WTC11 (cell line): ENCODE results near the gene PDZD7. TPM values are rescaled to one million over a fixed set of nuclear protein-coding genes. Genes with fewer than 3 reads are reported as not detected.

Experiments
- ATAC-seq: fragments of 200-7000 bp; cut with Tn5 transposase; 2 replicates; pipeline ENCODE4 v1.10.0; 2021; ENCODE audit warnings: mild to moderate bottlenecking, moderate library complexity
- CTCF ChIA-PET: fragments of 300-600 bp; sonication (Branson Sonifier 250); formaldehyde crosslinking; loops from one replicate; lab custom pipeline; 2021; ENCODE audit warnings: antibody characterized with exemption; lab: Charles Lee
- POLR2A ChIA-PET: fragments of 350-600 bp; sonication (Branson Sonifier 250); formaldehyde crosslinking; loops from one replicate; lab custom pipeline; 2021; ENCODE audit warnings: antibody characterized with exemption; lab: Charles Lee
- DNase-seq: peaks from one replicate; pipeline ENCODE4 v3.0.0; 2021; ENCODE audit warnings: low spot score
- H3K27ac Mint-ChIP-seq: 2 replicates; pipeline ENCODE4 v1.8.0; 2021; ENCODE audit warnings: mixed read lengths
- H3K27me3 Mint-ChIP-seq: 2 replicates; pipeline ENCODE4 v1.8.0; 2021; ENCODE audit warnings: low read depth, mild to moderate bottlenecking, moderate library complexity, mixed read lengths
- H3K36me3 Mint-ChIP-seq: 2 replicates; pipeline ENCODE4 v1.8.0; 2021; ENCODE audit warnings: mixed read lengths
- H3K4me1 Mint-ChIP-seq: 2 replicates; pipeline ENCODE4 v1.8.0; 2022; ENCODE audit warnings: mixed read lengths
- H3K4me3 Mint-ChIP-seq: 2 replicates; pipeline ENCODE4 v1.8.0; 2021; ENCODE audit warnings: mild to moderate bottlenecking, moderate library complexity, mixed read lengths
- H3K9me3 Mint-ChIP-seq: 2 replicates; pipeline ENCODE4 v1.8.0; 2021; ENCODE audit warnings: mixed read lengths
- CREM ChIP-seq: sonication (generic); formaldehyde crosslinking; IDR thresholded peaks from 2 replicates; pipeline ENCODE4 v1.8.1; 2022; ENCODE audit warnings: mild to moderate bottlenecking, missing genetic modification reagents, moderate library complexity
- CTCF ChIP-seq: fragments of 200-600 bp; IDR thresholded peaks from 2 replicates; pipeline ENCODE4 v1.8.0; 2022; ENCODE audit warnings: antibody characterized with exemption
- E2F4 ChIP-seq: sonication (generic); formaldehyde crosslinking; IDR thresholded peaks from 2 replicates; pipeline ENCODE4 v1.8.1; 2022; ENCODE audit warnings: low read depth, mild to moderate bottlenecking, moderate library complexity, missing genetic modification reagents, borderline replicate concordance
- ETV6 ChIP-seq: sonication (generic); formaldehyde crosslinking; IDR thresholded peaks from 2 replicates; pipeline ENCODE4 v1.8.1; 2022; ENCODE audit warnings: mild to moderate bottlenecking, missing genetic modification reagents
- OVOL2 ChIP-seq: fragments of 250-450 bp; sonication (Bioruptor Pico); IDR thresholded peaks from 2 replicates; pipeline ENCODE4 v1.9.0; 2021; ENCODE audit warnings: mild to moderate bottlenecking, borderline replicate concordance
- PRDM15 ChIP-seq: sonication (generic); formaldehyde crosslinking; IDR thresholded peaks from 2 replicates; pipeline ENCODE4 v1.8.0; 2022; ENCODE audit warnings: missing genetic modification reagents
- ZNF138 ChIP-seq: sonication (generic); formaldehyde crosslinking; conservative IDR thresholded peaks from 2 replicates; pipeline ENCODE4 v1.8.1; 2022; ENCODE audit warnings: mild to moderate bottlenecking, moderate library complexity, missing genetic modification reagents
- total RNA-seq: library from RNA; stranded (reverse); gene quantifications from 3 replicates; pipeline ENCODE4 v1.2.3, GENCODE V29; 2021
- TF ChIP-seq, protein P1 (sequence below): sonication (generic); formaldehyde crosslinking; IDR thresholded peaks from 2 replicates; pipeline ENCODE4 v1.8.1; 2023; ENCODE audit warnings: mild to moderate bottlenecking, missing genetic modification reagents, borderline replicate concordance
- TF ChIP-seq, protein P2 (sequence below): sonication (generic); formaldehyde crosslinking; IDR thresholded peaks from 2 replicates; pipeline ENCODE4 v1.8.1; 2023; ENCODE audit warnings: mild to moderate bottlenecking, moderate library complexity, missing genetic modification reagents

The PDZD7 gene
- total RNA-seq, 1 experiment from 2014 or later = 2.6 TPM

DNA sequence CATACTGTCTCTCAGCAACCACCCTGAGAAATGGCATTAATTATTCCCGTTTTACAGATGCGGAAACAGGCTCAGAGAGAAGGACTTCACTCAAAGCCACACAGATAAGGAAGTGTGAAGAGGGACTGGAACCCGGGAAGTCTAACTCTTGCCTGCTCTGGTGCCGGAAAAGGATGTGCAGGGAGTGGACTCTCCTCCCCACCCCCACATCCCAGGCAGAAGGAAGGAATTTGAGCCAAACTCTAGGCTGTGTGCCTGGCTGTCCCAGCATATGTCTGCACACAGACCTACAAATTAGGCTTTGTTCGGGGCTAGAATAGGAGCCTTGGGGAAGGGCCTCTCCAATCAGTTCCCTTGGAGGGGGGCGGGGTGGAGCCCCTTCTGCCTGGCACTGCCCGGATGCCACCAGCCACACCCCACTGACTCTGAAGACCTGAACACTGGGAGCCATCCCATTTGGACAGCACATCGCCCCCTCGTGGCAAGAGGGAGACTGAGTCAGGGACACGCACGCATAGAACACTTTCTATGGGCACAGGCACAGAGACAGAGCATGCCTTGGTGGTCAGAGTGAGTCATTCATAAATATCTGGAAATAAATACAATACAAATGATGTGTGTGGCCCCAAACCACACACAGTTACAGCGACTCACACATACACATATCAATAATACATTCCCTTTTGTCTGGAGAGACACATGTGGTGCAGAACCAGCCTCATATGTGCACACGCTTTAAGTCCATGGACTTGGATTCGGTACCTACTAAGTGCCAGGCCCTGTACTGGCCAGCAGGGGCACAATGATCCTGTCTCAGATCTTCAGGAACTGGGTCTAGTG, 18.2 kb downstream of the PDZD7 start:
- ATAC-seq = peak; percentile 68
- DNase-seq = peak; percentile 84
- H3K27me3 Mint-ChIP-seq = peaks cover 34% of the 10 kb centered on the region
- no peaks in the 10 kb centered on the region for H3K36me3 Mint-ChIP-seq
- H3K4me3 Mint-ChIP-seq = no peak overlapping the region
- ChIA-PET CTCF (interaction anchor here (1.2 to 7.2 kb wide), 8 partner anchors 12 to 494 kb away, joined by 3 to 273 read pairs (median 18); partner anchors contain the start of genes LZTS2, PDZD7, SEMA4G and SFXN3), POLR2A (no interaction called here)
- peaks cover 33% of the 10 kb centered on the region for H3K4me1 Mint-ChIP-seq
- H3K9me3 Mint-ChIP-seq = no peaks in the 10 kb centered on the region
- H3K27ac Mint-ChIP-seq = no peak overlapping the region
- TF ChIP-seq CTCF = peak; percentile 63
- TF ChIP-seq, protein P1, sequence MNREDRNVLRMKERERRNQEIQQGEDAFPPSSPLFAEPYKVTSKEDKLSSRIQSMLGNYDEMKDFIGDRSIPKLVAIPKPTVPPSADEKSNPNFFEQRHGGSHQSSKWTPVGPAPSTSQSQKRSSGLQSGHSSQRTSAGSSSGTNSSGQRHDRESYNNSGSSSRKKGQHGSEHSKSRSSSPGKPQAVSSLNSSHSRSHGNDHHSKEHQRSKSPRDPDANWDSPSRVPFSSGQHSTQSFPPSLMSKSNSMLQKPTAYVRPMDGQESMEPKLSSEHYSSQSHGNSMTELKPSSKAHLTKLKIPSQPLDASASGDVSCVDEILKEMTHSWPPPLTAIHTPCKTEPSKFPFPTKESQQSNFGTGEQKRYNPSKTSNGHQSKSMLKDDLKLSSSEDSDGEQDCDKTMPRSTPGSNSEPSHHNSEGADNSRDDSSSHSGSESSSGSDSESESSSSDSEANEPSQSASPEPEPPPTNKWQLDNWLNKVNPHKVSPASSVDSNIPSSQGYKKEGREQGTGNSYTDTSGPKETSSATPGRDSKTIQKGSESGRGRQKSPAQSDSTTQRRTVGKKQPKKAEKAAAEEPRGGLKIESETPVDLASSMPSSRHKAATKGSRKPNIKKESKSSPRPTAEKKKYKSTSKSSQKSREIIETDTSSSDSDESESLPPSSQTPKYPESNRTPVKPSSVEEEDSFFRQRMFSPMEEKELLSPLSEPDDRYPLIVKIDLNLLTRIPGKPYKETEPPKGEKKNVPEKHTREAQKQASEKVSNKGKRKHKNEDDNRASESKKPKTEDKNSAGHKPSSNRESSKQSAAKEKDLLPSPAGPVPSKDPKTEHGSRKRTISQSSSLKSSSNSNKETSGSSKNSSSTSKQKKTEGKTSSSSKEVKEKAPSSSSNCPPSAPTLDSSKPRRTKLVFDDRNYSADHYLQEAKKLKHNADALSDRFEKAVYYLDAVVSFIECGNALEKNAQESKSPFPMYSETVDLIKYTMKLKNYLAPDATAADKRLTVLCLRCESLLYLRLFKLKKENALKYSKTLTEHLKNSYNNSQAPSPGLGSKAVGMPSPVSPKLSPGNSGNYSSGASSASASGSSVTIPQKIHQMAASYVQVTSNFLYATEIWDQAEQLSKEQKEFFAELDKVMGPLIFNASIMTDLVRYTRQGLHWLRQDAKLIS = no peak
- TF ChIP-seq, protein P2, sequence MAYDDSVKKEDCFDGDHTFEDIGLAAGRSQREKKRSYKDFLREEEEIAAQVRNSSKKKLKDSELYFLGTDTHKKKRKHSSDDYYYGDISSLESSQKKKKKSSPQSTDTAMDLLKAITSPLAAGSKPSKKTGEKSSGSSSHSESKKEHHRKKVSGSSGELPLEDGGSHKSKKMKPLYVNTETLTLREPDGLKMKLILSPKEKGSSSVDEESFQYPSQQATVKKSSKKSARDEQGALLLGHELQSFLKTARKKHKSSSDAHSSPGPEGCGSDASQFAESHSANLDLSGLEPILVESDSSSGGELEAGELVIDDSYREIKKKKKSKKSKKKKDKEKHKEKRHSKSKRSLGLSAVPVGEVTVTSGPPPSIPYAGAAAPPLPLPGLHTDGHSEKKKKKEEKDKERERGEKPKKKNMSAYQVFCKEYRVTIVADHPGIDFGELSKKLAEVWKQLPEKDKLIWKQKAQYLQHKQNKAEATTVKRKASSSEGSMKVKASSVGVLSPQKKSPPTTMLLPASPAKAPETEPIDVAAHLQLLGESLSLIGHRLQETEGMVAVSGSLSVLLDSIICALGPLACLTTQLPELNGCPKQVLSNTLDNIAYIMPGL = peak; percentile 45; the same call in 1 of the 2 replicates
- no peak for TF ChIP-seq E2F4
- TF ChIP-seq ETV6 (CRISPR knock-in tag) = peak; percentile 41; the same call in 1 of the 2 replicates
- no peak for TF ChIP-seq OVOL2
- 0 out of 2 replicates have a peak, but pooled peaks have one; percentile 23 for TF ChIP-seq CREM
- TF ChIP-seq, all 79 proteins: peak for 4

DNA sequence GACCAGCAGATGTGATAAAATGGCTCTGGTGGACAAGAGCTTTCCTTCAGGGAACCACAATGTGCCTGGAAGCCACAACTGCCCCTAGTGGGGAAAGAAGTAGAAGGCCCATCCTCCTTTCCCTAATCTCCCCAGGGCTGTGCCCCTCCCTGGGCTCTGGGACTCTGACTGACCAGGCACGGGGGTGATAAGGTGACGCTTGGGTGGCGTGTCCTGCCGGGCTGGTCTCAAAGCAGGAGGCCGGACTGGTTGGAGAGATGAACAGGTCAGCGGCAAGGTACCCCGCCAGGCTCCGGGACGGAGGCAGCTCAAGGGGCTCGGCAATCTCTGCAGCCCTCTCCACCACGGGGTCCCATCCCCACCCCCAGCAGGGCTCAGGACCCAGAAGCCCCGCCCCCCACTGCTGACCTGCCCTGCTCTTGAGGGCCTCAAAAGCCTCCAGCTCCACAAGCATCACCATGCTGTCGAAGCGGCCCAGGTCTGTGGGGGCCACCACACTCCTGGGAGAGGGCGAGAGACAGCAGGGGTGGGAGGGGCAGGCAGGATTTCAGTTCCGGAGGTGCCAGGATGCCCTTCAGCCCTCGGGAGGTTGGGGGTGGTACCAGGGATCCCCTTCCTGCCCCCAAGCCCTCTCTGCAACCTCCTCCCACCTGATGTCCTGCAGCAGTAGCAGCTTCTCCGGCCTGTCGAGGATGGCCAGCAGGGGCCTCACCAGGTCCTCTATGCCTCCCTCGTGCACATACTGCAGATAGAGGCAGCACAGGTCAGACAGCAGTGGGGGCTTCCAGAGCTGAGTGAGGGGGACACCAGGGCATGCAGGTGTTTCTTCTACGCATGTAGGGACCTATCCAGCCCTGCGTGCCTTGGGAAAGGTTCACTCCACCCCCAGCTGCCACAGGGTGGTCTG, 19.2 kb downstream of the PDZD7 start:
- Mint-ChIP-seq H3K4me1 (peaks cover 30% of the 10 kb centered on the region), H3K9me3 (no peaks in the 10 kb centered on the region), H3K27ac (no peak overlapping the region), H3K27me3 (peaks cover 24% of the 10 kb centered on the region), H3K36me3 (no peaks in the 10 kb centered on the region), H3K4me3 (no peak overlapping the region)
- CTCF ChIA-PET = interaction anchor here (0.6 to 7.2 kb wide), 40 partner anchors 8 to 569 kb away, joined by 3 to 273 read pairs (median 4); partner anchors contain the start of genes LZTS2, MRPL43, PDZD7 and SEMA4G
- ATAC-seq = peak; percentile 33
- DNase-seq = peak; percentile 49
- POLR2A ChIA-PET = interaction anchor here (1.4 kb wide), 1 partner anchor 15 kb away, joined by 9 read pairs; no protein-coding TSS in a partner anchor
- TF ChIP-seq PRDM15 (CRISPR knock-in tag) = no peak
- 0 out of 2 replicates have a peak, but pooled peaks have one; percentile 19 for TF ChIP-seq ZNF138 (CRISPR knock-in tag)
- 0 out of 2 replicates have a peak, but pooled peaks have one; percentile 9 for TF ChIP-seq CTCF
